ENCODE measurements around the gene VAMP3. TPM values are rescaled to one million over a fixed set of nuclear protein-coding genes. Genes with fewer than 3 reads are reported as not detected.

The VAMP3 gene
- total and polyA plus RNA-seq, 2 donors (not counting 1 experiment from before 2014, with no cell fraction given): 22.4 to 49.6 TPM

- H3K4me2 ChIP-seq (replicated peaks; ENCODE audit: low read depth, low read length, poor library complexity, severe bottlenecking): no peak overlapping the region
- TF ChIP-seq EZH2 (IDR thresholded peaks at IDR 0.05; ENCODE audit: borderline replicate concordance, insufficient read depth, low read depth, low read length, poor library complexity, severe bottlenecking): no peak
- TF ChIP-seq, protein P1, sequence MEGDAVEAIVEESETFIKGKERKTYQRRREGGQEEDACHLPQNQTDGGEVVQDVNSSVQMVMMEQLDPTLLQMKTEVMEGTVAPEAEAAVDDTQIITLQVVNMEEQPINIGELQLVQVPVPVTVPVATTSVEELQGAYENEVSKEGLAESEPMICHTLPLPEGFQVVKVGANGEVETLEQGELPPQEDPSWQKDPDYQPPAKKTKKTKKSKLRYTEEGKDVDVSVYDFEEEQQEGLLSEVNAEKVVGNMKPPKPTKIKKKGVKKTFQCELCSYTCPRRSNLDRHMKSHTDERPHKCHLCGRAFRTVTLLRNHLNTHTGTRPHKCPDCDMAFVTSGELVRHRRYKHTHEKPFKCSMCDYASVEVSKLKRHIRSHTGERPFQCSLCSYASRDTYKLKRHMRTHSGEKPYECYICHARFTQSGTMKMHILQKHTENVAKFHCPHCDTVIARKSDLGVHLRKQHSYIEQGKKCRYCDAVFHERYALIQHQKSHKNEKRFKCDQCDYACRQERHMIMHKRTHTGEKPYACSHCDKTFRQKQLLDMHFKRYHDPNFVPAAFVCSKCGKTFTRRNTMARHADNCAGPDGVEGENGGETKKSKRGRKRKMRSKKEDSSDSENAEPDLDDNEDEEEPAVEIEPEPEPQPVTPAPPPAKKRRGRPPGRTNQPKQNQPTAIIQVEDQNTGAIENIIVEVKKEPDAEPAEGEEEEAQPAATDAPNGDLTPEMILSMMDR (IDR thresholded peaks at IDR 0.05): no peak
- intact Hi-C loops (cut with micrococcal nuclease): no loop called here
- H3K27me3 ChIP-seq (replicated peaks in 1 of 4; ENCODE audit: control extremely low read depth in 1 of 4, control insufficient read depth in 3 of 4, insufficient read depth in 4 of 4, low read length in 3 of 4): no peaks in the 10 kb centered on the region
- H2AFZ ChIP-seq (ENCODE audit: insufficient read depth, low read depth, low read length, poor library complexity, severe bottlenecking): no peak overlapping the region
- H4K20me1 ChIP-seq (ENCODE audit: control insufficient read depth, insufficient read depth, low read length, poor library complexity, severe bottlenecking): no peaks in the 10 kb centered on the region
- H3K4me3 ChIP-seq (ENCODE audit: control extremely low read depth in 1 of 5, extremely low read depth in 1 of 5, insufficient read depth in 1 of 5, low read depth in 2 of 5, low read length in 4 of 5): no peak overlapping the region
- ChIA-PET POLR2A (no interaction called here), CTCF (interaction anchor here (1.3 kb wide), 1 partner anchor 69 kb away, joined by 3 read pairs; no protein-coding TSS in a partner anchor)
- no peaks in the 10 kb centered on the region for H3K9me3 Mint-ChIP-seq (ENCODE audit: insufficient read depth)
- no peak overlapping the region for H3K27ac ChIP-seq (ENCODE audit: low read length in 2 of 2)
- no peak overlapping the region for H3K9ac ChIP-seq (ENCODE audit: low read length)
- H3K27ac Mint-ChIP-seq: no peak overlapping the region
- H3K4me3 Mint-ChIP-seq: no peak overlapping the region
- H3K79me2 ChIP-seq (ENCODE audit: control insufficient read depth, insufficient read depth, low read length): no peaks in the 10 kb centered on the region
- ATAC-seq (ENCODE audit: low read depth): no peak
- no peaks in the 10 kb centered on the region for H3K4me1 Mint-ChIP-seq
- no peaks in the 10 kb centered on the region for H3K4me1 ChIP-seq (ENCODE audit: control insufficient read depth in 2 of 2, insufficient read depth in 2 of 2, low read length in 2 of 2)
- no CpG with 5 or more reads among the region's 2 CpGs for WGBS (ENCODE audit: insufficient coverage)
- no peak for DNase-seq
- peaks cover 0 to 4% of the 10 kb centered on the region in 2 experiments for H3K36me3 ChIP-seq (replicated peaks in 1 of 2; ENCODE audit: control extremely low read depth in 1 of 2, control insufficient read depth in 1 of 2, extremely low read depth in 1 of 2, insufficient read depth in 2 of 2, low read length in 1 of 2)
- H3K27me3 Mint-ChIP-seq: no peaks in the 10 kb centered on the region
- H3K9me3 ChIP-seq (ENCODE audit: control extremely low read depth in 1 of 3, control insufficient read depth in 2 of 3, insufficient read depth in 1 of 3, low read length in 2 of 3): no peaks in the 10 kb centered on the region
Observed at GRCh38 chr1:7733276-7733675, 37.8 kb upstream of the VAMP3 start.

DNA sequence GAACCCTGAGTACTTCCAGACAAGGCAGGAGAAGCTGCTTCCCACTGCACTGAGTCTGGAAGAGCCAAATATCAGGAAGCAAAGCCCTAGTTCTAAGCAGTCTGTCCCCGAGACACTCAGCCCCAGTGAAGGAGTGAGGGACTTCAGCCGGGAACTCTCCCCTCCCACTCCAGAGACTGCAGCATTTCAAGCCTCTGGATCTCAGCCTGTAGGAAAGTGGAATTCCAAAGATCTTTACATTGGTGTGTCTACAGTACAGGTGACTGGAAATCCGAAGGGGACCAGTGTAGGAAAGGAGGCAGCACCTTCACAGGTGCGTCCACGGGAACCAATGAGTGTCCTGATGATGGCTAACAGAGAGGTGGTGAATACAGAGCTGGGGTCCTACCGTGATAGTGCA is 33.1 kb upstream of the VAMP3 start:
- Histone ChIP-seq H3K4me3 (ENCODE audit: control extremely low read depth in 1 of 5, extremely low read depth in 1 of 5, insufficient read depth in 1 of 5, low read depth in 2 of 5, low read length in 4 of 5) (no peak overlapping the region), H3K27ac (ENCODE audit: low read length in 2 of 2) (no peak overlapping the region), H3K4me2 (replicated peaks; ENCODE audit: low read depth, low read length, poor library complexity, severe bottlenecking) (no peak overlapping the region), H3K9me3 (ENCODE audit: control extremely low read depth in 1 of 3, control insufficient read depth in 2 of 3, insufficient read depth in 1 of 3, low read length in 2 of 3) (peaks cover 0 to 3% (median 0%) of the 10 kb centered on the region in 3 donors), H3K36me3 (replicated peaks in 1 of 2; ENCODE audit: control extremely low read depth in 1 of 2, control insufficient read depth in 1 of 2, extremely low read depth in 1 of 2, insufficient read depth in 2 of 2, low read length in 1 of 2) (peaks cover 0 to 9% of the 10 kb centered on the region in 2 experiments), H3K27me3 (replicated peaks in 1 of 4; ENCODE audit: control extremely low read depth in 1 of 4, control insufficient read depth in 3 of 4, insufficient read depth in 4 of 4, low read length in 3 of 4) (no peaks in the 10 kb centered on the region), H4K20me1 (ENCODE audit: control insufficient read depth, insufficient read depth, low read length, poor library complexity, severe bottlenecking) (no peaks in the 10 kb centered on the region), H3K9ac (ENCODE audit: low read length) (no peak overlapping the region), H3K79me2 (ENCODE audit: control insufficient read depth, insufficient read depth, low read length) (no peaks in the 10 kb centered on the region), H2AFZ (ENCODE audit: insufficient read depth, low read depth, low read length, poor library complexity, severe bottlenecking) (no peak overlapping the region), H3K4me1 (ENCODE audit: control insufficient read depth in 2 of 2, insufficient read depth in 2 of 2, low read length in 2 of 2) (peaks cover 0 to 3% of the 10 kb centered on the region in 2 donors)
- CTCF ChIA-PET: interaction anchor here (0.9 to 3.4 kb wide), 3 partner anchors 14 to 73 kb away, joined by 3 to 14 read pairs (median 10); no protein-coding TSS in a partner anchor
- ATAC-seq (ENCODE audit: low read depth) (no peak), DNase-seq (no peak)
- POLR2A ChIA-PET: no interaction called here
- whole genome bisulfite sequencing (ENCODE audit: insufficient coverage): 96% methylated on average over 4 of the region's 6 CpGs
- intact Hi-C loops (cut with micrococcal nuclease): no loop called here
- H3K4me3 Mint-ChIP-seq: no peak overlapping the region
- no peaks in the 10 kb centered on the region for H3K9me3 Mint-ChIP-seq (ENCODE audit: insufficient read depth)
- no peaks in the 10 kb centered on the region for H3K27me3 Mint-ChIP-seq
- H3K27ac Mint-ChIP-seq: no peak overlapping the region
- TF ChIP-seq EZH2 (IDR thresholded peaks at IDR 0.05; ENCODE audit: borderline replicate concordance, insufficient read depth, low read depth, low read length, poor library complexity, severe bottlenecking): no peak
- TF ChIP-seq, protein P1 (IDR thresholded peaks at IDR 0.05): no peak
- no peaks in the 10 kb centered on the region for H3K4me1 Mint-ChIP-seq
